SK-N-MC (cell line): ENCODE measurements around the gene PRDM15.

ENCODE experiments used
- DNase-seq: peaks from one replicate; pipeline ENCODE4 v3.0.0-alpha.2; 2011; ENCODE audit warnings: low read depth, low spot score
- H3K27ac ChIP-seq: fragments of 200-600 bp; sonication (generic); 2 replicates; pipeline ENCODE4 v1.5.1; 2016; ENCODE audit warnings: mixed run types
- H3K36me3 ChIP-seq: fragments of 200-600 bp; sonication (generic); 2 replicates; pipeline ENCODE4 v1.6.1; 2017; ENCODE audit warnings: antibody characterized with exemption, low read length, mixed read lengths; ENCODE audit not compliant: insufficient read depth
- H3K4me3 ChIP-seq: fragments of 200-600 bp; sonication (generic); 2 replicates; pipeline ENCODE4 v1.5.1; 2016
- H3K9ac ChIP-seq: fragments of 200-600 bp; sonication (generic); 2 replicates; pipeline ENCODE4 v1.8.0; 2017; ENCODE audit warnings: mixed run types, mixed read lengths; ENCODE audit not compliant: insufficient read length
- H3K9me3 ChIP-seq: fragments of 200-600 bp; sonication (generic); 2 replicates; pipeline ENCODE4 v1.6.1; 2017; ENCODE audit warnings: low read depth, mild to moderate bottlenecking, antibody characterized with exemption, low read length, moderate library complexity, mixed read lengths
- EZH2 ChIP-seq: fragments of 200-600 bp; sonication (generic); IDR thresholded peaks from one replicate; pipeline ENCODE4 v1.6.1; 2017; ENCODE audit warnings: antibody characterized with exemption
- FOXP2 ChIP-seq: optimal IDR thresholded peaks from 2 replicates; pipeline ENCODE3; 2011; ENCODE audit warnings: mild to moderate bottlenecking, moderate library complexity; ENCODE audit not compliant: insufficient read depth; ENCODE audit errors: extremely low read length, control extremely low read depth
- POLR2AphosphoS5 ChIP-seq: IDR thresholded peaks from 2 replicates; pipeline ENCODE4 v1.6.1; 2012; ENCODE audit warnings: mild to moderate bottlenecking, low read depth, low read length, borderline replicate concordance

PRDM15 gene

DNA sequence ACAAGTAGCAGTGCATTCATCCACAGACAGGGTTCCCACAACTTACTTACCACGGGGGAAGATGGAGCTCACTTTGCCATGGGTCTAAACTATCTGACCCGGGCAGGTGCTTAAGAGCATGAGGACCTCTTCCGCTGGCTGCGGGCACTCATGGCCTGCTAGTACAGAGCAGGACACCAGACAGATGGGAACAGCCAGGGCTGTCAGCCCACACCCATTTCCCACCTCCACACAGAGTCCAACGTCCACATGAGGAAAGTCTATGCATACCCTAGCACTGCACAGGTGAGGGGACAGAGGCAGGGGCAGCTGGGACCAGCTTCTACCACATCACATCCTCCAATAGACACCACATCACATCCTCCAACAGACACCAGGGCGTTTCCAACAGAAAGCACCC, 35.8 kb upstream of the PRDM15 start:
- DNase-seq = no peak
- Histone ChIP-seq H3K9me3 (no peaks in the 10 kb centered on the region), H3K36me3 (no peaks in the 10 kb centered on the region), H3K4me3 (no peak overlapping the region), H3K27ac (no peak overlapping the region), H3K9ac (no peak overlapping the region)
- TF ChIP-seq POLR2AphosphoS5 (no peak), EZH2 (no peak), FOXP2 (no peak)

DNA sequence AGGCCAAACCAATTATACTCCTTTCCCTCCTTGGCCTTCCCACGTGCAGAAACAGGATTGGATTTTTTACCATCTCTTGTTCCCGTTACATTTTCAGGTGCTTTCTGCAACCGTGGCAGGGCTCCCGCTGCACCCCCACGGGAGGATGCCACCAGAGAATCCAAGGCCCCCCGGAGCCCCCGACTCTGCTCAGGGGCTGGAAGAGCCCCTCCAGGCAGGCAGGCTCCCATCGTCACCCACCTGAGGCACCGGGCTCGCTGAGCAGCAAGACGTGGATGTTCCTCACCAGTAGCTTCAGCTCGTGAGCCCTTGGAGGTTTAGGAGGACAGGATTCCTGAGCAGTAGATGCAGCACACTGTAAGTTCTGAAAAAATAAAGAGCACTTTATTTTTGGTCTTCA, 35.2 kb upstream of the PRDM15 start:
- DNase-seq = no peak
- no peaks in the 10 kb centered on the region for H3K36me3 ChIP-seq
- TF ChIP-seq FOXP2 (no peak), EZH2 (no peak), POLR2AphosphoS5 (no peak)

GRCh38 chr21:41913230-41913629, 34.1 kb upstream of the PRDM15 start:
- TF ChIP-seq POLR2AphosphoS5 (no peak), EZH2 (no peak), FOXP2 (no peak)
- Histone ChIP-seq H3K9me3 (no peaks in the 10 kb centered on the region), H3K4me3 (no peak overlapping the region), H3K27ac (no peak overlapping the region), H3K36me3 (no peaks in the 10 kb centered on the region), H3K9ac (no peak overlapping the region)
- DNase-seq = no peak

More for the DNA sequence above, 35.2 kb upstream of the PRDM15 start:
- no peak overlapping the region for H3K27ac ChIP-seq
- H3K9ac ChIP-seq = no peak overlapping the region
- H3K9me3 ChIP-seq = no peaks in the 10 kb centered on the region
- H3K4me3 ChIP-seq = no peak overlapping the region

DNA sequence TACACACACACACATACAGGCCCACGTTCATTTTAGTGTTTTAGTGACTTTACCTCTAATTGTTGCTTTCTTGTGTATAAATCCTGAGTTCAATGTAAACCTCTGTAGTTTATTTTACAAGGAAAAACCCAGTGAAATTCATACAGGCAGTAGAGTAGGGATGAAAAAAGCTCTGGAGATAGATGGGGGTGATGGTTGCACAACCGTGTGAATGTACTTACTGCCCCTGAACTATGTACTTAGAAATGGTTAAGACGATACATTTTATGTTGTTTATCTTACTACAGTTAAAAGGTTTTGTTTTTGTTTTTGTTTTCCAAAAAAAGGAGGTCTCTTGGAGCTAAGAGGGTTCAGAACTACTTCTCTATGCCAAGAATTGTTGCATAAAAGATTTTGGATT, 29.7 kb upstream of the PRDM15 start:
- H3K9me3 ChIP-seq = no peaks in the 10 kb centered on the region
- no peak overlapping the region for H3K27ac ChIP-seq
- no peak for TF ChIP-seq POLR2AphosphoS5
- TF ChIP-seq EZH2 = no peak
- no peak for TF ChIP-seq FOXP2
- no peak overlapping the region for H3K4me3 ChIP-seq
- H3K36me3 ChIP-seq = no peaks in the 10 kb centered on the region
- no peak for DNase-seq
- H3K9ac ChIP-seq = no peak overlapping the region

DNA sequence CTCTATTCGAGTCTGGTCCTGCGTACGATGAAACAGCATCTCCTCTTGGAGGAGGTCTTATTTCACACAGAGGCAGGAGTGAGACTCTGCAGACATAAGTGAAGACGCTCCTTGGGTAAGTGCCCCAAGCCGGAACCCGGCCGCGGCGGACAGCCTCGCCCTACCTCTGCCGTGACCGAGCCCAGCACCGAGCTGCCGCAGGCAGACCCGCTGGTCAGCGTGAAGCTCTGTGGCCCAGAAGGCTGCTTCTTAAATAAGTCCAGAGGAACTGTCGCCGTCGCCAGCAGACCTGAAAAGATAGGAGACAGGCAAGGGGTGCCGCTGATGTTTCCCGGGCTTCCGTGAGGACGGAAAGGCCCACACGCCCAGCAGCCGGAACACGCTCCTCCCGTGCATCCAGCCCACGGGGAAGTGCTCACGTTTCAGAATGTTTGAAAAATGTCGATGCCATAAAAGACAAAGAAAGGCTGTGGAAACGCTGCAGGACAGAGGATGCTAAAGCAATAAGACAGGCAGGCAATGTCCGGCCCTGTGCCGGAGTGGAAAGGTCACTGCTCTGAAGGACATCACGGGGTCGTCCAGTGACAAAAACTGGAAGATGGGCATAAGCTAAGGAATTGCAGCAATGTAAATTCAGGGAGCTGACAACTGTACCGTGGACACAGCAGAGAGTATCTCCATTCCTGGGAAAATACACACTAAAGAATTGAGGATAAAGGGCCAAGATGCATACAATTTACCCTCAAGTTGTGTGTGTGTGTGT, 28.5 kb upstream of the PRDM15 start:
- H3K9me3 ChIP-seq = no peaks in the 10 kb centered on the region
- DNase-seq = no peak
- H3K4me3 ChIP-seq = no peak overlapping the region
- no peak overlapping the region for H3K27ac ChIP-seq
- H3K36me3 ChIP-seq = no peaks in the 10 kb centered on the region
- TF ChIP-seq FOXP2 (no peak), EZH2 (no peak), POLR2AphosphoS5 (no peak)
- H3K9ac ChIP-seq = no peak overlapping the region

GRCh38 chr21:41906770-41907169, 27.6 kb upstream of the PRDM15 start:
- no peak overlapping the region for H3K9ac ChIP-seq
- H3K27ac ChIP-seq = no peak overlapping the region
- H3K36me3 ChIP-seq = no peaks in the 10 kb centered on the region
- H3K9me3 ChIP-seq = no peaks in the 10 kb centered on the region
- TF ChIP-seq POLR2AphosphoS5 (no peak), EZH2 (no peak), FOXP2 (no peak)
- no peak for DNase-seq
- H3K4me3 ChIP-seq = no peak overlapping the region

GRCh38 chr21:41903559-41904351, 24.6 kb upstream of the PRDM15 start:
- H3K36me3 ChIP-seq = no peaks in the 10 kb centered on the region
- no peaks in the 10 kb centered on the region for H3K9me3 ChIP-seq
- TF ChIP-seq POLR2AphosphoS5 = no peak
- no peak for TF ChIP-seq EZH2
- no peak for TF ChIP-seq FOXP2
- no peak for DNase-seq
- H3K27ac ChIP-seq = no peak overlapping the region
- H3K9ac ChIP-seq = no peak overlapping the region
- no peak overlapping the region for H3K4me3 ChIP-seq

DNA sequence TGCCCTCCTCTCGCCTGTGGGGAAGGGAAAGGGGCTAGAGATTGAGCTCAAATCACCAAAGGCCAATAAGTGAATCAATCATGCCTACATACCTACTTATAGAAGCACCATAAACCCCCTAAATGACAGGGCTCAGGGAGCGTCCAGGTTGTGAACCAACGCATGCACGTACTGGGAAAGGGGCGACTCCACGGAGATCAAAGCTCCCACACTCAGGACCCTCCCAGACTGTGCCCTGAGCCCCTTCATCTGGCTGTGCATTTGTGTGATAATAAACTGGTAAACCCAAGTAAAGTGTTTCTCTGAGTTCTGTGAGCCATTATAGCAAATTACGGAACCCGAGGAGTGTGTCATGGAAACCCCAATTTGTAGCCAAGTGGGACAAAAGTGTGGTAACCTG, 23.8 kb upstream of the PRDM15 start:
- Histone ChIP-seq H3K4me3 (no peak overlapping the region), H3K36me3 (no peaks in the 10 kb centered on the region), H3K27ac (no peak overlapping the region)

GRCh38 chr21:41901782-41902181, 22.6 kb upstream of the PRDM15 start:
- H3K9me3 ChIP-seq = no peaks in the 10 kb centered on the region
- no peak overlapping the region for H3K9ac ChIP-seq
- DNase-seq = no peak
- H3K27ac ChIP-seq = no peak overlapping the region
- H3K4me3 ChIP-seq = no peak overlapping the region
- no peaks in the 10 kb centered on the region for H3K36me3 ChIP-seq
- TF ChIP-seq EZH2 (no peak), POLR2AphosphoS5 (no peak), FOXP2 (no peak)

More for the DNA sequence above, 23.8 kb upstream of the PRDM15 start:
- Histone ChIP-seq H3K9me3 (no peaks in the 10 kb centered on the region), H3K9ac (no peak overlapping the region)
- TF ChIP-seq POLR2AphosphoS5 = no peak
- TF ChIP-seq EZH2 = no peak
- TF ChIP-seq FOXP2 = no peak
- no peak for DNase-seq
